ENCODE measurements around the gene DNAJC5.

DNAJC5 gene

DNA sequence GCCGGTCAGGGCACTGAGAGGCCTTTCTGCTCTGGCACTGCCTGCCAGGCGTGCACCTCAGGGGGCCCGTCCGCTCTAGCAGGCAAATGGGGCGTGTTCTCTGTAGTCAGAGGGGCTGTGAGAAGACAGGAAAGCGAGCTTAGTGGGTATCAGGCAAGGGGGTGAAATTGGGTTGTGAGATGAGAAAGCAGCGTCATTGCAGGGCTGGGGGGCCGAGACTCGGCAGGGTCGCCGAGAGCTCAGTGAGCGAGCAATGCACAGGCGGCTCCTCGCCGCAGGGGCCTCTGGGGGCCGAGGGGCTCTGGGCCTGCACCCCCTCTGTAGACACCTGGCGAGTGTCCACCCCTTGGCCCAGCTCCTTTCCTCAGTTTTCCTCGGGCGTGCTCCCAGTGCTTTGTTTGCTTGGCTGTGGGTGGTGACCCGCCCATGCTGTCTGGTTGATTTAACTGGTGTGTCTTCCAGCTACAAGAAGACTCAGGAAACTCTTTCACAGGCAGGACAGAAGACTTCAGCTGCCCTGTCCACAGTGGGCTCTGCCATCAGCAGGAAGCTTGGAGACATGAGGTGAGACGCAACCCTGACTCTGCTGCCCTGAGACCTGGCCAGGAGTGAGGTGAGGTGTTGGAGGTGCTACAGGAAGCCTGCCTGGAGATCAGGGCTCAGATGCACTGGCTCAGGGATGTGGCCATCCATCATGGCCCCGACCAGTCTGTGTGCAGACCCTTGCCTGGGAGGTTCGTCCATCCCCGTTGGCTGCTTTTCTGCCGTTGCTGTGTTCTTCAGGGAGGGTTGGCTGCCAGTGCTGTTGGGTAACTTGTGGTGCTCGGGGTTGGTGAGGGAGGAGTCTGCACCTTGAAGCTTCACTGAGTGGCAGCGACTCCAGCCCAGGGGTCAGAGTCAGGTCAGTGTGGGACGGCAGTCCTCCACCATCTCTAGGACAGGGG, 12.4 kb upstream of the DNAJC5 start (continued):
- TF ChIP-seq, protein P1, sequence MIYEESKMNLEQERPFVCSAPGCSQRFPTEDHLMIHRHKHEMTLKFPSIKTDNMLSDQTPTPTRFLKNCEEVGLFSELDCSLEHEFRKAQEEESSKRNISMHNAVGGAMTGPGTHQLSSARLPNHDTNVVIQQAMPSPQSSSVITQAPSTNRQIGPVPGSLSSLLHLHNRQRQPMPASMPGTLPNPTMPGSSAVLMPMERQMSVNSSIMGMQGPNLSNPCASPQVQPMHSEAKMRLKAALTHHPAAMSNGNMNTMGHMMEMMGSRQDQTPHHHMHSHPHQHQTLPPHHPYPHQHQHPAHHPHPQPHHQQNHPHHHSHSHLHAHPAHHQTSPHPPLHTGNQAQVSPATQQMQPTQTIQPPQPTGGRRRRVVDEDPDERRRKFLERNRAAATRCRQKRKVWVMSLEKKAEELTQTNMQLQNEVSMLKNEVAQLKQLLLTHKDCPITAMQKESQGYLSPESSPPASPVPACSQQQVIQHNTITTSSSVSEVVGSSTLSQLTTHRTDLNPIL (CRISPR knock-in tag; IDR thresholded peaks at IDR 0.05; ENCODE audit: low read depth): no peak
- no peak for TF ChIP-seq CSDC2 (CRISPR knock-in tag; IDR thresholded peaks at IDR 0.05)
- no peak for TF ChIP-seq GLIS3 (CRISPR knock-in tag; IDR thresholded peaks at IDR 0.05)

DNA sequence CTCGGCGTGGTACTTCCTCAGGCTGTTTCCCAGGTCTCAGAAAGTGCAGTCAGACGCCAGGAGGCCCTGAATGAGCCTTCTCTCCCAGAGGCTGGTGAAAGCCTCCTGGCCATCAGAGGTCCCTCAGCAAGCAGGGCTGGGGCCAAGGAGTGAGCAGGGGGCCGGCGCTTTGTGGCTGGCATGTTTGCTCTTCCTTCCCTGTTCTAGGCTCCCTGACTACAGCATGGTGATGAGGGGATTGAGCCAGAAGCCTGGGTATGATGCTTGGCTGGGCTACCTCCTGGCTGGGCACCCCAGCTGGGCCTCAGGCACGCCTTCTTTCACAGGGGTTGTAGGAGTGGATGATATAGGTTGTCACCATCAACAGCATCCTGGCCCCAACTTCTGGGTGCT, 11.7 kb upstream of the DNAJC5 start:
- no peak for TF ChIP-seq ZFP3 (CRISPR knock-in tag; IDR thresholded peaks at IDR 0.05)
- TF ChIP-seq GLIS3 (CRISPR knock-in tag; IDR thresholded peaks at IDR 0.05): no peak
- TF ChIP-seq BACH2 (CRISPR knock-in tag; IDR thresholded peaks at IDR 0.05; ENCODE audit: borderline replicate concordance): no peak
- no peak for TF ChIP-seq ZNF70 (CRISPR knock-in tag; IDR thresholded peaks at IDR 0.05)
- no peak for TF ChIP-seq ESRRG (CRISPR knock-in tag; IDR thresholded peaks at IDR 0.05)
- TF ChIP-seq TOX (CRISPR knock-in tag; IDR thresholded peaks at IDR 0.05; ENCODE audit: borderline replicate concordance): no peak
- TF ChIP-seq, protein P1 (CRISPR knock-in tag; IDR thresholded peaks at IDR 0.05; ENCODE audit: low read depth): no peak
- TF ChIP-seq ZNF565 (CRISPR knock-in tag; conservative IDR thresholded peaks at IDR 0.05; ENCODE audit: low read depth): no peak
- no peak for TF ChIP-seq ARNTL (CRISPR knock-in tag; IDR thresholded peaks at IDR 0.05; ENCODE audit: borderline replicate concordance, low read depth)
- no peak for TF ChIP-seq PATZ1 (CRISPR knock-in tag; IDR thresholded peaks at IDR 0.05; ENCODE audit: borderline replicate concordance)
- TF ChIP-seq, protein P2, sequence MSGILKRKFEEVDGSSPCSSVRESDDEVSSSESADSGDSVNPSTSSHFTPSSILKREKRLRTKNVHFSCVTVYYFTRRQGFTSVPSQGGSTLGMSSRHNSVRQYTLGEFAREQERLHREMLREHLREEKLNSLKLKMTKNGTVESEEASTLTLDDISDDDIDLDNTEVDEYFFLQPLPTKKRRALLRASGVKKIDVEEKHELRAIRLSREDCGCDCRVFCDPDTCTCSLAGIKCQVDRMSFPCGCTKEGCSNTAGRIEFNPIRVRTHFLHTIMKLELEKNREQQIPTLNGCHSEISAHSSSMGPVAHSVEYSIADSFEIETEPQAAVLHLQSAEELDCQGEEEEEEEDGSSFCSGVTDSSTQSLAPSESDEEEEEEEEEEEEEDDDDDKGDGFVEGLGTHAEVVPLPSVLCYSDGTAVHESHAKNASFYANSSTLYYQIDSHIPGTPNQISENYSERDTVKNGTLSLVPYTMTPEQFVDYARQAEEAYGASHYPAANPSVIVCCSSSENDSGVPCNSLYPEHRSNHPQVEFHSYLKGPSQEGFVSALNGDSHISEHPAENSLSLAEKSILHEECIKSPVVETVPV (CRISPR knock-in tag; IDR thresholded peaks at IDR 0.05): no peak
- no peak for TF ChIP-seq SNAI2 (CRISPR knock-in tag; IDR thresholded peaks at IDR 0.05)
- no peak for TF ChIP-seq OSR1 (CRISPR knock-in tag; IDR thresholded peaks at IDR 0.05)
- TF ChIP-seq RARB (CRISPR knock-in tag; IDR thresholded peaks at IDR 0.05): no peak
- no peak for ATAC-seq

GRCh38 chr20:63884506-63885263, 10.2 kb upstream of the DNAJC5 start:
- ATAC-seq: no peak; the same call in 2 of the 3 replicates
- TF ChIP-seq ZC3H10 (CRISPR knock-in tag; IDR thresholded peaks at IDR 0.05) (no peak), ZFP3 (CRISPR knock-in tag; IDR thresholded peaks at IDR 0.05) (no peak), TCF4 (CRISPR knock-in tag; IDR thresholded peaks at IDR 0.05; ENCODE audit: borderline replicate concordance) (no peak), ARNTL (CRISPR knock-in tag; IDR thresholded peaks at IDR 0.05; ENCODE audit: borderline replicate concordance, low read depth) (no peak), TOX (CRISPR knock-in tag; IDR thresholded peaks at IDR 0.05; ENCODE audit: borderline replicate concordance) (no peak), BACH2 (CRISPR knock-in tag; IDR thresholded peaks at IDR 0.05; ENCODE audit: borderline replicate concordance) (no peak)
- TF ChIP-seq, protein P2 (CRISPR knock-in tag; IDR thresholded peaks at IDR 0.05): no peak

Data from SK-N-SH treated with all-trans-retinoic acid at 6 μM for 48 hours (cell line).